HG02678 (cell line): ENCODE data around the gene SVBP.

Experiments
- ATAC-seq: cut with Tn5 transposase; IDR thresholded peaks from one replicate; pipeline ENCODE4 v1.9.1; 2021; ENCODE audit warnings: mild to moderate bottlenecking, moderate library complexity; ENCODE audit not compliant: unreplicated experiment

The SVBP gene

GRCh38 chr1:42806593-42806992 lies 10.6 kb downstream of the SVBP start:
- no peak for ATAC-seq

GRCh38 chr1:42806171-42806570 lies 11.0 kb downstream of the SVBP start:
- ATAC-seq: no peak

GRCh38 chr1:42801832-42802473 lies 15.2 kb downstream of the SVBP start:
- no peak for ATAC-seq

GRCh38 chr1:42797979-42798378 lies 19.2 kb downstream of the SVBP start:
- no peak for ATAC-seq

GRCh38 chr1:42797414-42797813 lies 19.8 kb downstream of the SVBP start:
- no peak for ATAC-seq

DNA sequence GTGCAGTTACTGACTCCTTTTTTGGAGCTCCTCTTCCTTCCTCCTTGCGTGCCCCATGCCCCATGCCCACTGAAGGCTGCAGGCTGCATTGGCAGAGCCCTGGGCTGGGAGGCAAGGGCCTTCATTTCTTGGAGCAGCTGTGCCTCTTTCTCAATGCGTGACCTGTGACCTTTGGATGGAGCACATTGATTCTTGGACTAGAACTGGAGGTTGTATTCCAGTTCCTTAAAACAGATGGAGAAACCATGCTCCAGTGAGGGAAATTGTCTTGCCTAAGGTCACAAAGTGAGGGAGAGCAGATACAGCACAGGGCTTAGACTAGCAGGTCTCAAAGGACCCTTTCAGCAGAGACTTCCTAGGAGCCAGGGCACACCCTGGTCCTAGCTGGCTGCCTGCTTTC lies 23.4 kb downstream of the SVBP start:
- no peak for ATAC-seq

- ATAC-seq: no peak
Observed at GRCh38 chr1:42788021-42788420, 29.2 kb downstream of the SVBP start.

GRCh38 chr1:42786097-42786496 lies 31.1 kb downstream of the SVBP start:
- no peak for ATAC-seq

DNA sequence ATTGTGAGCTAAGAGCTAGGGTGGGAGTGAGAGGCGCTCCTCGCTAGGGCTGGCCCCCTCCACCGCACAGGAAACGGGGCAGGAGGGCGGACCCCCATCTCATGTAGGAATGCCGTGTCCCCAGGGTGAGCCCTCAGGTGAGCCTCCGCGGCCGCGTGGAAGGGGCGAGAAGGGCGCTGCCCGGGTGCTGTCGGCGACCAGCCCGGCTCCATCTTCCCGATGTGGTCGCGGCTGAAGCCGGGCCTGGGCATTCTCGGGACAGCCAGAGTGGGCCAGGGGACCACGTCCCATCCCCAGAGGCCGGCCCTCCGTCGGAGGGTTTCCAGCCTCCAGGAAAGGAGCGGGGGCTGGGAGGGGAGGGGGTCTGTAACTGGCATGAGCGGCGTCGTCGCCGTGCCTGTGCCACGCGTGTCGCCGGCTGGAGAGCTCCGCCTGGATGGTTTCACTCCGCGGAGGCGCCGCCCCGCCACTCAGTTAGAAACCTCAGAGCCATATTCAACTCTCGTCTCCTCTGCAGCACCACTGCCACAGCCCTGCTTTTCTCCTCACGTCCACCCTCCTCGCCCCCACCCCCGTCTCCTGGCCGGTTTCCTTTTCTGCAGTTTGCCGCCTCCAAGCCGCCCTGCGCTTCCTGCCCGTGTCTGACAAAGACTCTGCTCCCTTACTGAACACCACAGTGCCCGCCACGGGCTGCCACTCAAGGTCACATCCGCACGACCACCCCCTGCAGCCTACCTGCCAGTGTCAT lies 32.1 kb downstream of the SVBP start, which contains the start of gene TMEM269:
TSS of gene TMEM269 (plus strand) at position 46 of the 748 bp plus-strand sequence. CDS start 4,903 bp downstream, outside the sequence.
- ATAC-seq: no peak

- no peak for ATAC-seq
Observed at GRCh38 chr1:42784547-42784945, 32.7 kb downstream of the SVBP start.

- no peak for ATAC-seq
Observed at GRCh38 chr1:42783092-42783491, 34.1 kb downstream of the SVBP start.

GRCh38 chr1:42780176-42780575 lies 37.0 kb downstream of the SVBP start:
- ATAC-seq: no peak

DNA sequence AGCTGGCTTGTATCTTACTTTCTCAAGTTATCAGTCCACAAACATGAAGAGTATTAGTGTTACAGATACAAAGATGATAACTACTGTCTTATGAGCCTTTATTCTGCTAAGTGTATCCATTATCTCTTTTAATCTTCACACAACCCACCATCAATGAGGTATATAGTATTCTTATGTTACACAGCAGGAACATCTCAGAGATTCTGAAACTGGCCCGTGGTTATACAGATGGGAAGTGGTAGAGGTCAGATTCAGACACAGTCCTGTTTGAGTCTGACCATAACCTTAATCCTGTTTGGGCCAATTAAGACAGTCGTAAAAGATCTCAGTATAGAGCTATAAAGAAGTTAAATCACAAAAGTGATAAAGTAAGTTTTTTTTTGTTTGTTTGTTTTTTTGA lies 37.5 kb downstream of the SVBP start:
- no peak for ATAC-seq

DNA sequence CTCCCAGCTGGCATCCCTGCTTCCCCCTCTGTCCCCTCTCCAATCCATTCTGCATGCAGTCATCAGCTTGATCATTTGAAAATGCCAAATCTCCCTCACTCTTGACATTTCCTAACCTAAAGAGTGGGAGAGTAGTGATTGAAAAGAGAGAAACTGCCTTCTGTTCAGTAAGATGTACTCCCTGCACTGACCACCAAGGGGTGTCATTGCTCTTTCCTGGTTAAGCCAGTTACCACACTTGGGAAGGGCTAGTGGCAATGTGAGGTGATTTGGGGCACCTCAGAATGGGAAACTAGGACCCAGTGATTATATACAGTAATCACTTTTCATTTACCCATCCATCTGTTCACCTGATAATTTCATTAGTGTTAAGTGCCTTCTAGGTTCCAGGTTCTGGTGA lies 39.3 kb downstream of the SVBP start:
- no peak for ATAC-seq

GRCh38 chr1:42776502-42776901 lies 40.7 kb downstream of the SVBP start:
- ATAC-seq: no peak

- no peak for ATAC-seq
Observed at GRCh38 chr1:42774928-42775526, 42.2 kb downstream of the SVBP start.

DNA sequence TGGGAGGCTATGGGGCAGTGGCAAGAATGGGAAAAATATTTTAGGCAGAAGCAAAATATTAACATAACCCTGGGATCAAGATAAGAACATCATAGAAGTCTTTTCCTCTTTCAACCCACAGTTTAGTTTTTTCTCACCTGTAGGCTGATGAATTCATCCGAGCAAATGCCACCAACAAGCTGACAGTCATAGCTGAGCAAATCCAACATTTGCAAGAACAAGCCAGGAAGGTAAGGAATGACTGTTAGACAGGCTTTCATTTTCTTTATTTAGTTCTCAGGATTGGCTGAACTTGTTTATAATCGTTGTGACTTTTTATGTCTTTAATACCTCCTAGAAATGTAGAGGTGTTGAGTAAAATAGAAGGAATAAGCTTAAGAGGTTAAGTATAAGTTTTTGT lies 43.8 kb downstream of the SVBP start:
- ATAC-seq: no peak

- no peak for ATAC-seq
Observed at GRCh38 chr1:42769811-42770210, 47.4 kb downstream of the SVBP start.

GRCh38 chr1:42768172-42768571 lies 49.0 kb downstream of the SVBP start:
- ATAC-seq: no peak

- peak; percentile 3 for ATAC-seq
Observed at GRCh38 chr1:42767510-42768000, 49.6 kb downstream of the SVBP start.

DNA sequence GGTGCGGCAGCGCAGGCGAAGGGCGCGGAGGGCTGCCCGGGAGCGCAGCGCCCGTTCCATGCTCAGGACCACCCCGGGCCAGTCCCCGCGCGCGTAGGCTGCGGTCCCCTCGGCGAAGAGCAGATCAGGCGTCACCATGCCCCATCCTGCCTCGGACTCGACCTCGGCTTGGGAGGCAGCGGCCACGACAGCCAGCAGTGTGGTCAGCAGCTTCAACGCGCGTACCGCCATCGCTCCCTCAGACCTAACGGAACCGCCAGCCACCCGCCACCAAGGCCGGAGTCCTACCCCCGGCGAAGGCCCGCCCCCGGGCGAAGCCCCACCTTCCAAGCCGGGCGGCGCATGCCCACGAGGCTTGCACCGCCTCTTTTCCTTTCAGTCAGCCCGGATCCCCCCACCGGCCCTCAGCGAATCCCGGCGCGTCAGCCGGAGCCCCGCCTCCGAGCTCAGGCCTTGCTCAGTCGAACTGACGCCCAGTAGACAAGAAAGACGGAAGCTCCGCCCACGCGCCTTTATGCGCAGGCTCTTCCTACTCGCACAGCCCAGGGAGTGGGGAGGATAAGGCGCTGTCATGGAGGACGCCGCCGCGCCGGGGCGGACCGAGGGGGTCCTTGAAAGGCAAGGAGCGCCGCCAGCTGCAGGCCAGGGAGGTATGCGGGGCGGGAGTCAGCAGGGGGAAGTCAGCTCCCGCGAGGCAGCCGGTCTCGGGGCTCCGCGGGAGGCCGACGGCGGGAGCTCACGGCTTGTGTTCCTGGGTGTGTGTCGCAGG lies 50.3 kb downstream of the SVBP start, which contains the start of the genes C1orf50 and P3H1:
TSS of gene C1orf50 (plus strand) at position 509 of the 769 bp plus-strand sequence. CDS start at position 572, 63 bp downstream.
TSS of gene P3H1 (minus strand) at position 288 of the 769 bp plus-strand sequence. CDS start at position 231, 57 bp downstream.
- ATAC-seq: peak; percentile 90
